Lung microvascular endothelial cell (primary cell): ENCODE data around the gene DMKN. TPM values are rescaled to one million over a fixed set of nuclear protein-coding genes. Genes with fewer than 3 reads are reported as not detected.

ENCODE experiments used
- DNase-seq, 2 donors: peaks; one replicate each; pipeline versions ENCODE4 v3.0.0 to v3.0.0-alpha.2; 2010; ENCODE audit warnings: low read depth in 2 of 2
- total RNA-seq: library from RNA; depleted of rRNA; stranded (reverse); fragments of >200 nt; gene quantifications from 2 replicates; pipeline ENCODE4 v1.2.1, GENCODE V29; 2014

The DMKN gene, protein sequence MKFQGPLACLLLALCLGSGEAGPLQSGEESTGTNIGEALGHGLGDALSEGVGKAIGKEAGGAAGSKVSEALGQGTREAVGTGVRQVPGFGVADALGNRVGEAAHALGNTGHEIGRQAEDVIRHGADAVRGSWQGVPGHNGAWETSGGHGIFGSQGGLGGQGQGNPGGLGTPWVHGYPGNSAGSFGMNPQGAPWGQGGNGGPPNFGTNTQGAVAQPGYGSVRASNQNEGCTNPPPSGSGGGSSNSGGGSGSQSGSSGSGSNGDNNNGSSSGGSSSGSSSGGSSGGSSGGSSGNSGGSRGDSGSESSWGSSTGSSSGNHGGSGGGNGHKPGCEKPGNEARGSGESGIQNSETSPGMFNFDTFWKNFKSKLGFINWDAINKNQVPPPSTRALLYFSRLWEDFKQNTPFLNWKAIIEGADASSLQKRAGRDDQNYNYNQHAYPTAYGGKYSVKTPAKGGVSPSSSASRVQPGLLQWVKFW
- not detected in 2 replicates for total RNA-seq

DNA sequence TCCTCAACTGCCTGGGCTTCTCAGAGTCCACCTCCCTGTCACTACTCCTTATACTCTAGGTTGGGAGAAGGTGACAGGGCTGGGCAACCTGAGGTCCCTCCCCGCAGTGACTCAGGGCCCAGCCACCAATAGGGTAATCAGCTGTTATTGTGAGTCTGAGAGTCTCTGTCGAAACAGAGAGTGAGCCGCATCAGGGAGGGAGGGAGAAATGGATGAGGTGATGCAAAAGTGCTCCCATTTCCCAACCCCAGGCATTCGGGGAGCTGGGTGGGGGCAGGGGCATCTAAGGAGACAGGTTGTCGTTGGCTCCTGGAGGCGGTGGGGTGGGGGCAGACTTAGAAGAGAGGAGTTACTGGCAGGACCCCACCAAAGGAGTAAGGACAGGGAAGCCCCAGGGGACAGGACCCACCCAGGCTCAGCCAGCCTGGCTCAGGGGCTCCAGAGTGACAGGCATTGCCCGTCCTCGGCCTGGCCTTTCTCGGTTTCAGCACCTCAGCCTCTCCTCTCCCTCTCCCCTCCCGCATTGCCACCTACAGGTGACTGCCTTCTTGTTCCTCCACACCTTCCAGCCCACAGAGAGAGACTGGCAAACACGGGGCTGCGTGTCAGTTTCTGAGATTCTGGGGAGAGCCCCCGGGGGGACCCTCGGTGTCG, at the start of gene DMKN:
TSS of gene DMKN (minus strand) at position 22 of the 654 bp plus-strand sequence. CDS start 174 bp downstream, outside the sequence.
- no peak for DNase-seq

DNA sequence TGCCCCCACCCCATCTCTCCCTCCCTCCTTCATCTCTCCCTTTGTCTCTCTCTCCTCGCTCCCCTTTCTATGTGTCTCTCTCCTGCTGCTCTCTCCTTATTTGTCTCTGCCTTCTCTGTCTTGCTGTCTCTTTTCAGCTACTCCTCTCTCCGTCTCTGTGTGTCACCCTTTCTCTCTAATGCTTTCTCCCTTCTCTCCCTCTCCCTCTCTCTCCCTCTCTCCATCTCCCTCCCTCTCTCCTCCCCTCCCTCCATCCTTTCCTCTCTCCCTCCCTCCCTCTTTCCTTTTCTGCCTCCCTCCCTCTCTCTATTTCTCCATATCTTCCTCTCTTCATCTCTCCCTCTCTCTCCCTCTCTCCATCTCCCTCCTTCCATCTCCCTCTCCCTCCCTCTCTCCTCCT, 49.3 kb upstream of the DMKN start:
- DNase-seq: no peak

DNA sequence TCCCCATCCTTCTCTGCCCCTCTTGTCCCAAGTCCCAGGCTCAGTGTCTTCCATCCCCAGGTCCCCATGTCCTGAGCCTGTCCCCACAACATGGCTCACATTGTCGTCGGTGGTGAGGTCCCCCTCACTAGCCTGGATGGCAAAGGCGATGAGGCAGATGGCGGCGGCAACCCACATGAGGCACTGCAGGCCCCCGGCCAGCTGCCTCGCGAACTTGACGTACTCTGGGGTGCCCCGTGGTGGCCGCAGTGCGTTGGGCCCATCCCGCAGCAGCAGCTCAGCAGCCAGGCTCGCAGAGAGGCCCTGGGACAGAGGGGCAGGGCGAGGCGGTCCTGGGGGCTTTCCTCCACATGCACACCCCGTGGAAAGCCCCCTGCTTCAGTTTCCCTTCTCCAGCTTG, 48.9 kb upstream of the DMKN start:
- DNase-seq: no peak

DNA sequence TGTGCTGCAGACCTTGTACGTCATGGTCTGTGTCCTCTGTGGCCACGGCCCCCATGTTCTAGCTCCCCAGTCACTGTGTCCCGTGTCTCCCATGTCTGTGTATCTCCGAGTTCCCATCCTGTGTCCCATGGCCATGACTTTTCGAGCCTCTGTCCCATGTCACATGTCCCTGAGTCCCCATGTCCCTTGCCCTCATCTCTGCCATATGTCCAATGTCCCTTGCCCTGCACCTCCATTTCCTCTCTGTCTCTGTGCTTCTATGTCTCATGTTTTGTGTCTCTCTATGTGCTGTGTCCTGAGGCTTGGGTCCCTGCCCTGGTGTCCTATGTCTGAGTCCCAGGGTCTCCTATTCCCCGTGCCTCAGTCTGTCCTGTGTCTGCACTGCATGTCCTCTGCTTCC, 48.0 kb upstream of the DMKN start:
- DNase-seq: no peak

DNA sequence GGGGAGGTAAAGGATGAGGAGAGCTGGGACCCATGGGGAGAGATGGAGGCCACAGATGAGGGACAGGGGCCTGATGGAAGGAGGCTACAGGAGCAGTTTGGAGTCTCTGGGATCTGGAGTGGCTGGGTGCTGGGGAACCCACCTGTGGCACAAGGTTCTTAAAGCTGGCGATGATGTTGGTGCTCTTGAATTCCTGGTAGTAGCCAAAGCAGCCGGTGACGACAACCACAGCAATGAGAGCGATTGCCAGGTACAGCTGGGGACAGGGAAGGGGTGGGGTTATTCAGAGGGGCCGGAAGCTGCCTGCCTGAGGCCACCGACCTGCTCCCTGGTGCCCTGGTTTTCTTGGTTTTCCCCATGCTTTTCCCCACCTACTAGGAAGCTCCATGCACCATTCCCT, 47.2 kb upstream of the DMKN start:
- DNase-seq: no peak

DNA sequence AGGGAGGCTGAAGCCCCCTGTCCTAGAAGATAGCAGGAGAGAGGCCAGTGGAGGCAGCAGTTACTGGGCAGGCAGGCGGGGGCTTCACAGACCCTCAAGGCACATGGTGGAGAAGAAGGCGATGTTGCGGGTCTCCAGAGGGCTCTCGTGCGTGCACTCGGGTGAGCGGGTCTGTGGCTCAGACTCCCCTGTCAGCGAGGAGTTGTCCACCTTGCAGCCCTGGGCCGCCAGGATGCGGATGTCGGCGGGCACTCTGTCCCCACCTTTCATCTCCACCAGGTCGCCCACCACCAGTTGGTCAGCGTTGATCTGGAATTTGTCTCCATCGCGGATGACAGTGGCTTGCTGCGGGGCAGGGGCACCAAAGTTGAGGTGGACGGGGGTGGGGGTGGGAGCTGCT, 46.8 kb upstream of the DMKN start:
- no peak for DNase-seq

DNA sequence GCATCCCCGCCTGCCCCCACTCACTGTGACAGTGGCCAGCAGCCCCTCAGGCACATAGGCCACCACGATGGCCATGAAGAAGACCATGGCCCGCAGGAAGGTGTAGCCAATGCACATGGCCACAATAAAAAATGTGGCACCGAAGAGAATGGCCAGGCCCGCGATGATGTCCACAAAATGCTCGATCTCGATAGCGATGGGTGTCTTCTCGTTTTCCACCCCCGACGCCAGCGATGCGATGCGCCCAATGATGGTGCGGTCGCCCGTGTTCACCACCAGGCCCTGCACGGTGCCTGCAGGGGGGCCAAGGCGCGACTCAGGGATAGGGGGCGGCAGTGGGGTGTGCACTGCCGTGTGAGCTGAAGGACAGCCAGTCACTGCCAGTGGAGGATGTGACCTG, 46.3 kb upstream of the DMKN start:
- no peak for DNase-seq

DNA sequence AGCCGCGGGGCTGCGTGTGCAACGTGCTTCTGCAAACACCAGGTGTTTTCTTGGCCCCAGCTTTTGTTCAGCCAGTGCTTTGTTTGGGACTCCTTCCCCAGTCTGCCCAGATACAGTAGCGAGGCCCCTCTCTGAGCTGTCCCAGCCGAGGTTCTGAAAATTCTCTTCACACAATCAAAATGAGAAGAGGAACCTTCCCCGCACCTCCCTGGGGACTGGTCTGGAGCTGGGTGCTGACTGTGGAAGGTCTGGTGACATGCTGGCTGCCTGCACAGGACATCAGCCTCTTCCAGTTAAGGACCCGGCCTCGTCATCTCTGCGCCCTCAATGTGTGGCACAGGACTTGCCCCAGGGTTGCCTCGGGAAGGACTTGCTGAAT, 45.8 kb upstream of the DMKN start:
- no peak for DNase-seq

DNA sequence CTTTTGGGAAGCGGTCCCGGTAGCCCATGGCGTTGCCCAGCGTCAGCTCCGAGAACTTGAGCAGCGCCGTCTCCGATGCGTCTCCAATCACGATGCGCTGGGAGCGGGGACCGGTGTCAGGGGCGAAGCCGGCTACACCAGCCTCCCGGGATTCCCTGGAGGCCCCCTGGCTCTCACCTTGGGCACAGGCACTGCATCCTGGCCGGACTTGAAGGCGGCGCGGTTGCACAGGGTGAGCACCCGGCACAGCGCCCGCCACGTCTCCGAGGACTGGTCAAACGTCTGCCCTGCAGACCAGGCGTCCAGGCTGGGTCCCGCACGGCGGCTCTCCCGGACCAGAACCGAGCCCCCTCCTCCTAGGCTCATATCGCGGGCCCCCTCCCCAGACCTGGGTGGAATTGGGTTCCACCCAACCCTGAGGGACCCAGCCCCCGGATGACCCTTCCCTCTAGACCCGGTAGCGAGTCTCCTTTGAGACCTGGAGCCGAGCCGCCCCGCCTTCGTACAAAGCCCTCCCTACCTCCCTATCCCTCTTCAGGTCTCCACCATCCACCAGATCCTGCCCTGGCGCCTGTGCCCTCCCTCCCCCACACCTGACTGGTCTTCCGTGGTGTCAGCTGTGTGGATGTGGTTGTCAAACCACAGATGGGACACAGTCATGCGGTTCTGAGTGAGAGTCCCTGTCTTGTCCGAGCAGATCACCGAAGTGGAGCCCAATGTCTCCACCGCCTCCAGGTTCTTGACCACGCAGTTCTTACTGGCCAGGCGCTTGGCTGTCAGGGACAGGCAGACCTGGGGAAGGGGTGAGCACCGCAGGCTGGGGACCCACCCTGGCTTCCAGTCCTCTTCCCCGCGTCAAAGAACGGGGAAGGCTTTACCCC, 45.2 kb upstream of the DMKN start:
- no peak for DNase-seq

DNA sequence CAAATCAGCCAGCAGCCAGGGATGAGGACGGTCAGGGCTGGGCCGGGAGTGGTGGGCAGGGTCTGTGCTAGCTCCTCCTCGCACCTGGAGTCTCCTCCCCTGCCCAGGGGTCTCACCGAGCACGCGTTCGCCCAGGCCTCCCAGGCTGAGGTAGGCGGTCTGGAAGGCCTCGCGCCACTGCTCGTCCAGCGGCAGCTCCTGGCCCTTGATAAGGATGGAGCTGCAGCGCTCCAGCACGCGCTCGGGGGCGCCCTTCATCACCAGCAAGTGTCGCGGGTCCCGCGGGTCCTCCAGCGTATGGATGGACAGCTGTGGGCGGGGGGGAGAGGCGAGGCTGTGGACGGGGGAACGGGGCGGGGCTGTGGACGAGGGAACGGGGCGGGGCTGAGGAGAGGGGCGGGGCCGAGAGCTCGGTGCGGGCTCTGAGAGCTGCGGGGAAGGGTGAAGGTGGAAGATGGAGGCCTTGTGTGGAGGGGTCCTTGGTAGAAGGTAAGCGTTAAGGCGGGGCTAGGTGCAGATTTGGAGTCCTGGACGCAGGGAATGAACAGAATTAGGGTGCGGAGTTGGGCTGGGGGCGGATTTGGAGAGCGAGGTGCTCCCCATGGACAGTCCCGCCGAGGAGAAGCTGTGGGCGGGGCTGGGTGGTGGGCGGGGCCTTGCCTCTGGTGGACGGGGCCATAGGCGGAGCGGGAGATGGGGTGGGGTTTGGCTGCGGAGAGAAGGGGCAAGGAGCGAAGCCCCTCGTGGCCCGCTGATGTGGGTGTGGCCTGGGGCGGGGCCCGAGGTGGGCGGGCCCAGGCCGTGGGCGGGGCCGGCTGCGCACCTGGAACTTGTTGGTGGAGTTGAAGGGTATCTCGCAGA, 44.3 kb upstream of the DMKN start:
- DNase-seq: peak; percentile 42 to 61

DNA sequence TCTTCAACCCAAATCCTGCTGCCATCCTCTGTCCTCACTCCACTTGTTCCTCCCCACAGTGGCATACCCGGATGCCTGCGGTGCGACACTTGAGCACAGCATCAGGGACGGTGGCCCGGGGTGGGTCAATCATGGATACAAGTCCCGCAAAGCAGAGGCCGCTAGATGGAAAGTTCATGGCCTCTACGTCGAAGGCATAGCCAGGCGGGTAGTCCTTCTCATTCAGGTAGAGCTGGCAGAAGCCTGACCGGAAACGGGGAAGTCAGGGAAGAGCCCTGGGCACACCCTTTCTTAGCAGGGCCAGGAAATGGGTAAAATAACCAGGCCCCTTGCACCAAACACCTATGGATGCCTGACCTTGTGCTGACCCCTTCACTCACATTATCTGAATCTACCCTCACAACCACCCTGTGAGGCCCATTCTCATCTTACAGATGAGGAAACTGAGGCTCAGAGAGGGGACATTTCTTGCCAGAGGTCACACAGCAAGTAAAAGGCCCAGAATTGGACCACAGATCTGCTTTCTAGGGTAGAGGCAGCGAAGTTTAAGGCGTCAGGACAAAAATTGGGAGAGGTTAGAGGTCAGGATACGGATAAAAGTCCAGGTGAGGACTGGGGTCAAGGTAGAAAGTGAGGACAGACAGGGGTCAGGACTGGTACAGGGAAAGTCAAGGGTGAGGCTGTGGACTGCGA, 43.5 kb upstream of the DMKN start:
- DNase-seq: no peak

DNA sequence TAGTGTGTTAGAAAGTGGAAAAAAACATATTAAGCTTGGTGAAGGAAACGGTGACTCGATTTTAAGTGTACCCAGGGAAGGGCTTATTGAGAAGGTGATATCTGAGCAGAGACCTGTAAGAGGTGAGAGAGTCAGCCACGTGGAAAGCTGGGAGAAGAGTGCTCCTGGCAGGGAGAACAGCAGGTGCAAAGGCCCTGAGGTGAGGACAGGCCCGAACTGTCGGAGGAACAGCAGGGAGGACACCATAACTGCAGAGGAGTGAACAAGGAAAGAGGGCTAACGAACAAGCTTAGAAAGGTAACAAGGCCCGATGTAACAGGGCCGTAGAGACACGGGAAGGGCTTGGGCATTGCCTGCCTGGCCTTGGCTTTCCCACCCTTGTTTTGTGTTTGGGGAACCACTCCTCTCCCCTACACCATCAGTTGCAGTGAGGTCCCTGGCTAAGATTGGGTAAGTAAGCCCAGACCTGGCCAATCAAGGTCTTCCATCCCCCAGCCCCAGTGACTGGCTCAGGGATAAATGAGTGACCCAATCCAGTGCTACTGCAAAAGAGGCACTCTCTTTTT, 42.7 kb upstream of the DMKN start:
- no peak for DNase-seq

DNA sequence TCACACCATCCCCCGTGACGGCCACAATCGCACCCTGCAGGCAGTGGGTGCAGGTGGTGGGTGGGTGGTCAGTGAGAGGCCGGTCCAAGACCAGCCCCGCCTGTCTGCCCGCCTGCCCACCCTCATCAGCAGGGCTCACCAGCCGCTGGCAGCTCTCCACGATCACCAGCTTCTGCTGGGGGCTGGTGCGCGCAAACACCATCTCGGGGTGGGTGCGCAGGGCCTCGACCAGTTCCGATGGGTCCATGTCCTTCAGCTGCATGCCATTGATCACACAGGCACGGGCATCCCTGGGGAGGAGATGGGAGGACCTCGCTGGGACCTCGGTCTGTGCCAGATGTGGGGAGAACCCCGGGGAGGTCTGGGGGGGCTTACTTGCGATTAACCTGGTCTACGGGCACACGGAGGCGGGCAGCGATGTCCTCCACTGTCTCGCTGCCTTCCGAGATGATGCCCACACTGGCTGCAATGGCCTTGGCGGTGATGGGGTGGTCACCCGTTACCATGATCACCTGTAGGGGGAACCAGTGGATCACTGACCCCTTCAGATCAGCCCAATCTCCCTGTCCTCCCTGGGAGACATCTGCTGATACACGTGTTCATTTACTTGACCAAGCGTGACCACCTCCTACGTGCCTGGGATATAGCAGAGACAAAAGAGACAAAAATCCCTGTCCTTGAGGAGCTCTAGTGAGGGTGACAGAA, 42.0 kb upstream of the DMKN start:
- peak; percentile 33 to 38 for DNase-seq

DNA sequence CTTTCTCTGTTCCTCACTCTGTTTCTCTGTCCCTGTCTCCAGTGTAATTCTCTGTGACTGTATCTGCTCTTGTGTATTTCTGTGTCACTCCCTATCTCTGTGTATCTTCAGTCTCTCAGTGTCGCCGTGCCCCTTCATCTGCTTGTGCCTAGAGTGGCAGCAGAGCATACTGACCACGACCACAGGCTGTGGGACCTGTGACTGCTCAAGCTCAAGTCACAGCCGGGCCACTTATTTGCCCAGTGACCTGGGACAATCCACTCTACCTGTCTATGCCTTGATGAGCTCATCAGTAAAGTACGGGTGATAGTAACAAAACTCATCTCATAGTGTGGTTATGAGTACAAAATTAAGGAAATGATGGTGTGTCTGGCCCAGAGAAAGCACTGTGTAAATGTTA, 40.6 kb upstream of the DMKN start:
- no peak for DNase-seq

DNA sequence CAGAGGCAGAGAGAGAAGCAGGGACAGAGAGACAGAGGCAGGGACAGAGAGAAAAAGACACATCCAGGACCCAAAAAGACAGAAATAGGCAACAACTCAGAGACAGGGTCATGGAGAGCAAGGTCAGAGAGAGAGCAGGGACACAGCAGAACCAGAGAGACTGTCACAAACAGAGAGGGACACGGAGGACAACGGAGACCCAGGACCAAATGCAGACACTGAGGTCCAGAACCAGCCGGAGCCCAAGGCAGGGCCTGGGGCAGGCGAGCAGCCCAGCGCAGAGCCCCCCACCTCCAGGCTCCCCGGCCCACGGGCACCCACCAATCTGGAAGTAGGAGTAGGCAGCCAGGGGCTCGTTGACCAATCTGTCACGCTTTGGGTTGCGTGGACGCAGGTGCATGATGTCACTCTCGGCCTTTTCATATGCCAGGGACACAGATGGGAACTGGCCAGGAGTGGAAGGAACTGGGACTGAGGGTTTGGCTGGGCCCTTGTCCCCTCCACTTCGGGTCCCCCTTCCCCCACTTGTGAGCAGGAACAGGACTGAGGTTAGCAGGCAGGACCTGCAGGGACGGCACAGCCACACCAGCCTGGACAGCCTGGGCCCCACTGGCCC, 40.0 kb upstream of the DMKN start:
- DNase-seq: no peak

DNA sequence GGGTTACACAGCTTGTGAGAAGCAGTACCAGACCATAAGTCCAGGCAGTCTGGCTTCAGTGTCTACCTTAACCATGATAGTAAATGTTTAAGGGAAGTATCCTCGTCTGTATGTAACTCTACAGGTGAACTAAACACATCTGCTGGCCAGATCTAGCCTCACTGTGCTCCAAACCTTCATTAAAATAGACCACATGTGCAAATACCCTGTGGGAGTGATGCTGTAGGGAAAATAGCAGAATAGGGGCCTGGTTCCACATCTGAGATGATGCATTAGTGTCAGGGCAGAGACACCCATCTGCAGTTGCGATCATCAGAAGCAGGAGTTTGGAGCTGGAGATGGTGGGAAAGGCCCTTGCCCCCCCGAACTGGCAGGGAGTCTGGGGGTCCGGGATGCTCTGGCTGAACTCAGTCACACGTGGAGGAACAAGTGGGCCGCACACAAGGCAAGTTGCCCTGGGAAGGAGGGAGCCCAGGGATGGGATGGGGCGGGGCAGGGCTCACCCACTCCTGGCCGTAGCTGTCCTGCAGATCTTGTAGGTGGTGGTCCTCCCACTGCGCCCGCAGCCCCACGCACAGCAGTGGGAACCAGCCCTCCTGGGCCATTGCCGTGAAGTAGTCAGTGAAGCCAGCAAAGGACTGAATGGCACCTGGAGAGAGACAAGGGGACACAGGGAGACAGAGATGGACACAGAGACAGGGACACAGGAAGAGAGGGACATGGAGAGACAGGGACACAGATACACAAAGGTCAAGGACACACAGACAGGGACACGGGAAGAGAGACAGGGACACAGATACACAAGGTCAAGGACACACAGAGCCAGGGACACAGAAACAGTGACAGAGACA, 39.3 kb upstream of the DMKN start:
- DNase-seq: no peak

DNA sequence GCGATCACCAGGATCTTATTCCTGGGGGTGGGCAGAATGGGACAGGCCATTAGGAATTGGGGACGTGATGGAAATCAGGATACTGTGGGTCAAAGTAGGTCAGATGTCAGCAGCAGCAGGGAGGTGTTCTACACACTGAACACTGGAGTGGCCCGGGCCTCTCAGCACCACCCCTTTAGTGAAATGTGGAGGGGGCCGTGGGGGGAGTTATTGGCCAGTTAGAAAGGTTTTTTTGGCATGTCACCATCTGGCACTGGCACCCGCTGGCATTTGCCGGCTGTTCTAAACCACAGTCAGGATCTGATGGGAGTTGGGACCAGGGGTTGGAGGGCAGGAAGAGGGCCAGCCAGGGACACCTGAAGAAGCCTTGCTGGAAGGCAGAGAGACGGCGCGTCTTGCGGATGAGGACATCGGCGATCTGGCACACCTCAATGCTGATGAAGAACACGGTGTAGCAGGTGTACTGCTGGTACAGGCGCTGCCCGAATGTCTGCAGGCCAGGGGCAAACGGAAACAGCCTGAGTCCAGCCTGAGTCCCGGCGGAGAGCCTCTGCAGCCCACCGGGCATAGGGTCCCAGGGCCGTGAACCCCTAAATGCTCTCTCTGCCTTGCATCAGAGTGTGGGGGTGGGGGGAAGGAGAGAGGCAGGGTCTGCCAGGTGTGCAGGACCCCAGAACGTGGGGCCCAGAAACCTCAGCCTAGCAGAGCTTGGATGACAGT, 37.8 kb upstream of the DMKN start:
- no peak for DNase-seq
